Activated T-helper 1 cell treated with anti-CD3 and anti-CD28 coated beads, Interleukin-12 subunit alpha, Interleukin-12 subunit beta, Interleukin-2, Interleukin-4 antibody, amounts not matched to agents 30 ng/mL and 10 ng/mL and 1 ng/mL, durations not matched to agents 14 hours and 24 hours and 36 hours (primary cell): ENCODE measurements around the gene GRIK4. TPM values are rescaled to one million over a fixed set of nuclear protein-coding genes. Genes with fewer than 3 reads are reported as not detected.

Experiments
- DNase-seq: peaks from one replicate; pipeline ENCODE4 v3.0.0; 2021; ENCODE audit warnings: low spot score
- H3K27ac Mint-ChIP-seq: one replicate; pipeline ENCODE4 v1.8.0; 2021; ENCODE audit warnings: mild to moderate bottlenecking, mixed read lengths
- H3K27me3 Mint-ChIP-seq: one replicate; pipeline ENCODE4 v1.8.0; 2022; ENCODE audit warnings: mild to moderate bottlenecking, moderate library complexity, mixed read lengths; ENCODE audit not compliant: insufficient read depth
- H3K36me3 Mint-ChIP-seq: one replicate; pipeline ENCODE4 v1.8.0; 2021; ENCODE audit warnings: low read depth, mixed read lengths
- H3K4me1 Mint-ChIP-seq: one replicate; pipeline ENCODE4 v1.8.0; 2021; ENCODE audit warnings: low read depth, mixed read lengths
- H3K4me3 Mint-ChIP-seq: one replicate; pipeline ENCODE4 v1.8.0; 2021; ENCODE audit warnings: mild to moderate bottlenecking, moderate library complexity, mixed read lengths
- H3K9me3 Mint-ChIP-seq: one replicate; pipeline ENCODE4 v1.8.0; 2021; ENCODE audit warnings: mixed read lengths
- intact Hi-C: fragments of 100-400 bp; cut with micrococcal nuclease; formaldehyde crosslinking; loops from one replicate; pipeline ENCODE4 v1.15.1; 2024
- total RNA-seq: library from RNA; stranded (reverse); gene quantifications from 2 replicates; pipeline ENCODE4 v1.2.3, GENCODE V29; 2022

The GRIK4 gene
- total RNA-seq, 1 donor from 2014 or later = 0.16 TPM

DNA sequence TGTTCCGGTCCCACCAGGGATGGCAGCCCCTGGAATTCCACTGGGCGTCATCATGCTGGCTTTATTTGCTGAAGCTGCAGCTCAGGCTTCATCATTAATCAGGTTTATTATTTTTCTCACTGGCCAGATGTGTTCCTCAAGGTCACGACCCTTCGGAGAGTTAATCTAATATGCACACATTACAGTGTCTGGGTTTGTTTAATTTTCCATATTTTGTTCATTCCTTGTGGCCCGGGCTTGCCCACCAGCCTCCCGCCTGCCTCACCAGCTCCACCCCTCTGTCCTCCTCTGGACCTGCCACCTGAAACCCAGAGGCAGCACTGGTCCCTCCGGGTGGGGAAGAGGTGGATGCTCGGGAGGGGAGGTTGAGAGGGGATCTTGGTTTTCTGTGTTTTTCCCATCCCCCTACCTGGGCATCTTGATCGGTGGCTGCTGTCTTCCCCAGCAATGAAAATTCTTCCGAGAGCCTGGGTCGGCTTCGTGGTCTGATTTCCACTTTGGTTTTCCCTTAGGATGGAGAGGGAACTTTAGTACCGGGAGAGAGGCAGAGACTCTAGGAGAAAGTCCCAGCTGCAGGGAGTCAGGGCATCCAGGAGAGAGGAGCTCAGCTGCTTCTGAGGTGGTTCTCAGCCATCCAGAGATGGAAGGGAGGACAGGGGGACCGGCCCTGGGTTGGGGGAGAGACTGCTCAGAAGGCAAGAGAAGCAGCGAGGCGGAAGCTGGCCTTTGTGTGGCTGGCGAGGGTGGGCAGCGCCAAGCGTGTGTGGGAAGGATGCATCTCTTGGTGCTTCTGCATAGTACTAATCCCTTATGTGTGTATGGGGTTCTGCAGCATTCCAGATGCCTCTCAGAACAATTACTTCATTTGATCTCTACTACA, 2.1 kb downstream of the GRIK4 start:
- no peak overlapping the region for H3K4me3 Mint-ChIP-seq
- DNase-seq = no peak
- H3K9me3 Mint-ChIP-seq = no peaks in the 10 kb centered on the region
- H3K36me3 Mint-ChIP-seq = no peaks in the 10 kb centered on the region
- H3K4me1 Mint-ChIP-seq = peaks cover 5% of the 10 kb centered on the region
- H3K27ac Mint-ChIP-seq = no peak overlapping the region
- H3K27me3 Mint-ChIP-seq = peaks cover 50% of the 10 kb centered on the region
- intact Hi-C loops = no loop called here

DNA sequence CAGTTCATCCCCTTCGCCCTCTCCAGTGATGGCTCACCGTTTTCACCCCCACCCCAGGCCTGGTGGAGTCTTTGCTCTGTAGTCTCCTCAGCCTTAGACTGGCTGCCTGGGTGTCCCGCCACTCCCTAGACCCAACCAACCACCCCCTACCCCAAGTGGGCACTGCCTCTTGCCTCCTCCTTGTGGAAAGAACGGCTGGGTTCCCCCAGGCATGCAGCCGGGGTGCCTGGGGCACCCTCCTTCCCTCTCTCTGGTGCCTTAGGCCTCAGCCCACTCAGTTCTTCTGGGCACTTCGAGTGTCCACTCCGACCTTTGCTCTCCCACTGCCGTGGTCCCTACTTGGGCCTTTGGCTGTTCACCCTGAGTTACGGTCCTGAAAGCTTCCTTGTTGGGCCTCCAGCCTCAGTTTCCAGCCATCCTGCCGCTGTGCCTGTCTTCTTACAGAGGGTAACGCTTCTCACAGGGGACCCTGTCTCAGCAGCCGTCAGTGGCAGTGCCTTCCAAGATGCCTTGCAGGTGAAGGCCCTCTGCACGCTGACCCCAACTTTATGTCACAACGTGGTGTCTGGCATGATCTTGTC, 3.1 kb downstream of the GRIK4 start:
- intact Hi-C loops = no loop called here
- no peak overlapping the region for H3K27ac Mint-ChIP-seq
- H3K9me3 Mint-ChIP-seq = no peaks in the 10 kb centered on the region

DNA sequence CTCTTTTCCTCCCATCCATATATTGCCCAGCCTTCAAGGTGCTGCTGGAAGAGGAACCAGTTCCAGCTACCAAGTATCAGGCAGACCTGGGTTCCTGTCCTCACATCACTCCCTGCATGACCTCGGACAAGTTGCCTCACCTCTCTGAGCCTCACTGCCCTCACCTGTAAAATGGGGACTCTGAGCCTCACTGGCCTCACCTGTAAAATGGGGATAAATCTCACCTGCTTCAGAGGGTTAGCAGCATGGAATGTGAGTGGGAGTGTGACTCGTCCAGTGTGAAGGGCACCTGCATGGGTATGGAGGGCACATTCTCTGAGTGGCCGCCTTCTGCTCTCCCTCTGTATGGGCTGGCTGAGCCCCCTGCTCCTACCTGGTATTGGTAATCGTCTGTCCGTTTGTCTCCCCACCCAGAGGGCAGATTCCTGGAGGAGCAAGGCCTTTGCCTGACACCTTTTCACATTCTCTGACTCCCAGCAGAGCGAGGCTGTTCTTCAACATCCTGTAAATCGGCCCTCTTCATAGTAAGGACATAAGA, 3.7 kb downstream of the GRIK4 start:
- no peak for DNase-seq
- intact Hi-C loops = no loop called here
- Mint-ChIP-seq H3K27ac (no peak overlapping the region), H3K9me3 (no peaks in the 10 kb centered on the region), H3K36me3 (no peaks in the 10 kb centered on the region), H3K4me1 (peaks cover 5% of the 10 kb centered on the region), H3K4me3 (no peak overlapping the region), H3K27me3 (peaks cover 41% of the 10 kb centered on the region)

More for the DNA sequence above, 3.1 kb downstream of the GRIK4 start:
- Mint-ChIP-seq H3K36me3 (no peaks in the 10 kb centered on the region), H3K4me3 (no peak overlapping the region), H3K4me1 (peaks cover 5% of the 10 kb centered on the region), H3K27me3 (peaks cover 46% of the 10 kb centered on the region)
- no peak for DNase-seq

DNA sequence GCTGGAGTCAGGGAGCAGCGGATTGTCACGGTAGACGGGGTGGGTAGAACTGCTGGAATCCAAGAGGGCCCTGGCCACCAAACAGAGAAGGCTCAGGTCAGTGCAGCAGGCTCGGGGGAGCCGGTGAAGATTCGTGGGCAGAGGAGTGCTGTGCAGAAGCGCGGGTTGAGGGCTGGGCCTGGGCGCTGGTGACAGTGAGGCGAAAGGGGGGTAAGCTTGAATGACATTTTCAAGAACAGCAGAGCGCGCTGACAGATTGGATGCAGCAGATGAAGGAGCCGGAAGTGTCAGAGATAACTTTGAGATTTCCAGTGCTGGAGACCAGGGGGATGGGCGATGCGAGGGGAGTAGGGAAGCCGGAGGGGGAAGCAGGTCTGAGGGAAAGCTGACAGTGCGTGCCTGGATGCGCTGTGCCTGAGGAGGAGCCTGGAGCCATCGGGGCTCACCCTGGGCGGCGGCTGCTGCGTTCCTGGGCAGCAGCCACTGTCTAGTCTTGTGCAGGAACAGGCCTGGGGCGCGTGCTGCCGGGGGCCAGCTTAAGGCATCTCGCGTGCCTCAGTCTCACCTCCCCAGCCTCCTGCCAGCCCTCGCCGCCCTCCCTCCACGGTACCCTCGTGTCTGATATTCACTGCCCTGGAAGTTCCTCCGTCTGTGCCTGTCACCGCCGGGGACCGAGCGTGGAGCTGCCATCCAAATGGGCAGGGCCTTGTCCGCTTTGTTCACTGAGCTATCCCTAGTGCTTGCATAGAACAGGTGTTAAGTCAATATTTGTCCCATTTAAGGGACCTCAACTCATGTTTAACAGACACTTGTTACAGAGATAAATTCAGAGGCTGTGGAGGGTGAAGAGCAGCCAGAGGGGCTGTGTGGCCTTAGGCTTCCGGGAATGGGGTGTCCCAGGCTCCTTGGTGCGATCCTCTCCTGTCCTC, 5.2 kb downstream of the GRIK4 start:
- Mint-ChIP-seq H3K9me3 (no peaks in the 10 kb centered on the region), H3K4me3 (no peak overlapping the region), H3K36me3 (no peaks in the 10 kb centered on the region), H3K4me1 (no peaks in the 10 kb centered on the region), H3K27ac (no peak overlapping the region), H3K27me3 (peaks cover 35% of the 10 kb centered on the region)
- no peak for DNase-seq
- intact Hi-C loops = no loop called here

DNA sequence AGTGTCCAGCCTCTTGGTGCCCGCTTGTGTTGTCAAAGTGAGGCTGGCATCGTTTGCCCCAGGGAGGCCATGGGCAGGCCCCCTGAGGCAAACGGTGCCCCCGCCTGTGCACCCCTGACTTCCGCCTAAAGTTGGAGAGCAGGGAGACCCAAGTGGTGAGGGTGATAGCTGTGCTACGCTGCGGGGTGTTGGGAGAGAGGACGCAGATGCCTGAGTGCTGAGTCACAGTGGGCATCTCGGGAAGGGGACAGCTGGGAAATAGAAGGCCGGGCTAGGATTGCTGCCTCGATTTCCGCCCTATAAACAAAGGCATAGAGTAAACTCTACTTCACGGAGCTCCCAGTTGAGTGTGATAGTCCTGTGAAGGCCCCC, 5.8 kb downstream of the GRIK4 start:
- Mint-ChIP-seq H3K9me3 (no peaks in the 10 kb centered on the region), H3K27me3 (peaks cover 36% of the 10 kb centered on the region), H3K36me3 (no peaks in the 10 kb centered on the region), H3K27ac (no peak overlapping the region), H3K4me3 (no peak overlapping the region), H3K4me1 (no peaks in the 10 kb centered on the region)
- intact Hi-C loops = no loop called here
- no peak for DNase-seq

DNA sequence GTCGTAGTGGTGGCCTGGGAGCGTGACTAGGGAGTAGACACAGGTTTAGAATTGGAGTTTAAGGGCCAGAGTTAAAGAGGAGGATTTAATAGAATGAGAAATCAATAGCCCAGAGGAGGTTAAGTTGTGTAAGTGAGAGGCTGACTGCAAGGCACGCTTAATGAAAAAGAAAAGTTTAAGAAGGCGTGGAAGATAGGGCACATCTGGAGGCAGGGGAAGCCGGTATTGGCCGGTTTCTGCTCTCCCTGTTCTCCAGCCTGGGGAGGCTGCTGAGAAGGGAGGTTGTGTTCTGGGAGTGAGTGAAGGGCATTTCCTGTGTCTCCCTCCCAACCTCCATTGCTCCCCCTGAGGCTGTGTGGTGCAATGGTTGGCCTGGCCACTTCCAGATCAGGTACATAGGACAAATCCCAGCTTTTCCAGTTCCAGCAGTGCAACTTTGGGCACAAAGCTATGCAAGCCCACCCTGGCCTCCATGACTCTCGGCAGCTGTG, 6.3 kb downstream of the GRIK4 start:
- intact Hi-C loops = no loop called here
- Mint-ChIP-seq H3K36me3 (no peaks in the 10 kb centered on the region), H3K4me1 (no peaks in the 10 kb centered on the region), H3K27me3 (peaks cover 38% of the 10 kb centered on the region), H3K9me3 (no peaks in the 10 kb centered on the region), H3K27ac (no peak overlapping the region), H3K4me3 (no peak overlapping the region)
- DNase-seq = no peak

DNA sequence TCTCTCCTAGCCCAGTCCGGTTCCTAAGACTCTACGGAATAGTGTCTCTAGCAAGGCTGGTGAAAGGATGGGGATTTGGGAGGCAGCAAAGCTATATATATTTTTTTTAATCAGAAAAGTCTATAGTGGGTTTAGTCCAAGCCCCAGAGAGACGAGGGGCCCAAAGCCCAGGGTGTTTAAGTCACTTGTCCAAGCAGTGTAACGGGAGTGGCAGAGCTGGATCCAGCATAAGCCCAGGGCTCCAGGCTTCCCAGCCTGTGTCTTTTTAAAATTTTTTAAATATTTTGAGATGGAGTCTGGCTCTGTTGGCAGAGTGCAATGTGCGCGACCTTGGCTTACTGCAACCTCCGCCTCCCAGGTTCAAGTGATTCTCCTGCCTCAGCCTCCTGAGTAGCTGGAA, 6.8 kb downstream of the GRIK4 start:
- peaks cover 34% of the 10 kb centered on the region for H3K27me3 Mint-ChIP-seq
- intact Hi-C loops = no loop called here

DNA sequence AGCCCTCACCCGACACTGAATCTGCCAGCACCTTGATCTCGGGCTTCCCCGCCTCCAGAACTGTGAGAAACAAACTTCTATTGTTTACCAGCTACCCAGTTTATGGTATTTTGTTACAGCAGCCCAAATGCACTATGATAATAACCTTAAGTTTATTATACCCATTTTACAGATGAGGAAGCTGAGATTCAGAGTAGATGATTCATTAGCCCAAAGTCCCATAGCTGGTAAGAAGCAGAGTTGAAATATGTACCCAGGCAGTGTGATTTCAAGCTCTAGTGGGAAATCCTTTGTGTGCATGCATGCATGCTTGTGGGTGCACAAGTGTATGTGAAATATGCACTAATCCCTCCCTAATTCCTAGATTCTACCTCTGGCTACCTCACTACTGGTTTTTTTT, 7.9 kb downstream of the GRIK4 start:
- no peaks in the 10 kb centered on the region for H3K36me3 Mint-ChIP-seq
- H3K9me3 Mint-ChIP-seq = no peaks in the 10 kb centered on the region
- peaks cover 26% of the 10 kb centered on the region for H3K27me3 Mint-ChIP-seq
- no peak overlapping the region for H3K4me3 Mint-ChIP-seq
- H3K27ac Mint-ChIP-seq = no peak overlapping the region
- H3K4me1 Mint-ChIP-seq = no peaks in the 10 kb centered on the region
- intact Hi-C loops = no loop called here
- no peak for DNase-seq

More for the DNA sequence above, 6.8 kb downstream of the GRIK4 start:
- Mint-ChIP-seq H3K36me3 (no peaks in the 10 kb centered on the region), H3K4me1 (no peaks in the 10 kb centered on the region), H3K9me3 (no peaks in the 10 kb centered on the region), H3K4me3 (no peak overlapping the region), H3K27ac (no peak overlapping the region)
- DNase-seq = no peak

DNA sequence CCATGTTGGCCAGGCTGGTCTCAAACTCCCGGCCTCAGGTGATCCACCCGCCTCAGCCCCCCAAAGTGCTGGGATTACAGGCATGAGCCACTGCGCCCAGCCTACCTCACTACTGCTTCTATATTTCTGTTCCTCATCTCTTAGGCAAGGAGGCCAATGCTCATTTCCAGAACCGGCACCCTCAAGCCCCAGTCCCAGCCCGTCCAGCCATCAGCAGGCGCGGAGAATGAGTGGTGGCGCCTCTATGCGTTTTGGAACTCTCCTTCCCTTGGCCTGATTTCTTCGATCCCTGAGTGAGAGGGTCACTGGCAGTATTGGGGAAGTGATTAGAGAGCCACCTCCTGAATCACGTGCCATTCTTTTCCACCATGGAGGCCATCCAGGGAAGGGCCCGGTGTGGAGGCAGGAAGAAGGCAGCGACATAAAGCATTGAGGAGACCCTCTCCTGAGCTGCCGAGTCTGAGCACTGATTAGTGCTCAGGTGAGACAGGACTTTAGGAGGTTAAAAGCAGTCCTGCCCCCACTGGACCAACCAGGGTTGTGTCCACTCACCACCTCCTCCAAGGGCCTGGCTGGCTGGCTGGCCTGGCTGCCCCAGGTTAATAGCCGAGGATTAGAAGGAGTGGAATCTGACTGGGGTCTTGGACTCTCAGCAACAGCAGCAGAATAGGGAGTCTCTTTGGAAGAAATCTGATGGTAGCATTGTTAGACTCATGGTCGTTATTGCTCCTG, 8.7 kb downstream of the GRIK4 start:
- no peaks in the 10 kb centered on the region for H3K4me1 Mint-ChIP-seq
- DNase-seq = no peak
- no peak overlapping the region for H3K27ac Mint-ChIP-seq
- H3K4me3 Mint-ChIP-seq = no peak overlapping the region
- H3K27me3 Mint-ChIP-seq = peaks cover 23% of the 10 kb centered on the region
- no peaks in the 10 kb centered on the region for H3K9me3 Mint-ChIP-seq
- intact Hi-C loops = no loop called here
- no peaks in the 10 kb centered on the region for H3K36me3 Mint-ChIP-seq

DNA sequence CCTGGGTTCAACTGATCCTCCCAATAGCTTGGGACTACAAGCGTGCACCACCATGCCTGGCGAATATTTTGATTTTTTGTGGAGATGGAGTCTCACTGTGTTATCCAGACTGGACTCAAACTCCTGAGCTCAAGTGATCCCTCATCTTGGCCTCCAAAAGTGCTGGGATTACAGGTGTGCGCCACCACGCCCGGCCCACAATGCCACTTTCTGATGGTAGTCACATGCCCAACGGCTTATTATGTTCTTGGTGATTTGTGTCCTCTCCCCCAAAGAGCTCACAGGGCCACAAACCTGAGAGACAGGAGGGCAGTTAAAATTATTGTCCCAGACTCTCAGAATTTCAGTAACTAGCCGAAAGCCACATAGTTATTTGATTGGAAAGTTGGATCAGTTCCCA, 9.6 kb downstream of the GRIK4 start:
- H3K27me3 Mint-ChIP-seq = peaks cover 15% of the 10 kb centered on the region
- no peak for DNase-seq
- H3K4me3 Mint-ChIP-seq = no peak overlapping the region
- H3K27ac Mint-ChIP-seq = no peak overlapping the region
- intact Hi-C loops = no loop called here
- no peaks in the 10 kb centered on the region for H3K4me1 Mint-ChIP-seq
- H3K36me3 Mint-ChIP-seq = no peaks in the 10 kb centered on the region
- no peaks in the 10 kb centered on the region for H3K9me3 Mint-ChIP-seq

DNA sequence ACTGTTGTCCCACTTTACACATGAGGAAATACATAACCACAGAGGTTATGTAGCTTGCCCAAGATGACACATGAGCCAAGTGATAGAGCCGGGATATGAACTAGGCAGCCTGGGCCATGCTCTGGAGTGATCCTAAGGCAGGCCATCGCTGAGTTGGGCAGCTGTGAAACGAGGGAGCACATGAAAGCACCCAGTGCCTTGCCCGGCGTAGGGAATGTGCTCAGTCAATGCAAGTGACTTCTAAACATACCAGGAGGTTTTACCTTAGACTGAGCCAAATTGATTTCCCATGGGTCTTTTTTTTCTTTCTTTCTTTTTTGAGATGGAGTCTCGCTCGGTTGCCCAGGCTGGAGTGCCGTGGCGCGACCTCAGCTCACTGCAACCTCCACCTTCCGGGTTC, 10.5 kb downstream of the GRIK4 start:
- H3K9me3 Mint-ChIP-seq = no peaks in the 10 kb centered on the region
- H3K27me3 Mint-ChIP-seq = peaks cover 12% of the 10 kb centered on the region
- no peak for DNase-seq
- no peak overlapping the region for H3K4me3 Mint-ChIP-seq
- no peaks in the 10 kb centered on the region for H3K36me3 Mint-ChIP-seq
- intact Hi-C loops = no loop called here
- no peak overlapping the region for H3K27ac Mint-ChIP-seq
- H3K4me1 Mint-ChIP-seq = no peaks in the 10 kb centered on the region

DNA sequence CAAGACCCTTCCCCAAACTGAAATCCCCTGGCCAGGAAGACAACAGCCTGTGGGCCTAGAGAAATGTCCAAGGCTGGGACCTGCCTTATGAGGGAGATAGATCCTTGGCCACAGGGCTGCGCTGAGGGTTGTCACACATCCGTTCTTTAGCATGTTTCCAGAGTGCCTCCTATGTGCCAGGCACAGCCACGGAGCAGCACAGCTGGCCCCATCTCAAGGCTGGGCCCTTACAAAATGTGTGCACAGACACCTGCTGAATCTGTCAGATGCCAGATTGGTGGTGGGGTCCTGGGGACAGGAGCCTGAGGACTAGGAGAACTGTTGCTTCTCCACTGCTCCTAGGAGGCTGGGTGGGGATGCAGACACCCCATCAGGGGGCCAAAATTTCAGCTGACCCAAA, 11.2 kb downstream of the GRIK4 start:
- intact Hi-C loops = no loop called here
- Mint-ChIP-seq H3K9me3 (no peaks in the 10 kb centered on the region), H3K27ac (no peak overlapping the region), H3K4me1 (no peaks in the 10 kb centered on the region), H3K27me3 (peaks cover 12% of the 10 kb centered on the region), H3K36me3 (no peaks in the 10 kb centered on the region), H3K4me3 (no peak overlapping the region)
- no peak for DNase-seq
